ENCODE results near the gene ZNF423.

The ZNF423 gene

GRCh38 chr16:49496656-49497055, 359.3 kb downstream of the ZNF423 start:
- no peak for TF ChIP-seq CTCF (IDR thresholded peaks at IDR 0.05; ENCODE audit: low read depth, low read length)
- DNase-seq, result no peak
- Histone ChIP-seq H3K27ac (no peak overlapping the region), H3K9me3 (ENCODE audit: severe bottlenecking) (no peaks in the 10 kb centered on the region), H3K36me3 (no peaks in the 10 kb centered on the region), H3K4me3 (ENCODE audit: low read depth, low read length) (no peak overlapping the region), H3K27me3 (ENCODE audit: insufficient read depth, low read depth, severe bottlenecking) (no peaks in the 10 kb centered on the region)

GRCh38 chr16:49495596-49496355, 360.1 kb downstream of the ZNF423 start:
- H3K4me3 ChIP-seq (ENCODE audit: low read depth, low read length), result no peak overlapping the region
- no peaks in the 10 kb centered on the region for H3K27me3 ChIP-seq (ENCODE audit: insufficient read depth, low read depth, severe bottlenecking)
- H3K9me3 ChIP-seq (ENCODE audit: severe bottlenecking), result no peaks in the 10 kb centered on the region
- no peak for TF ChIP-seq CTCF (IDR thresholded peaks at IDR 0.05; ENCODE audit: low read depth, low read length)
- DNase-seq, result no peak
- H3K36me3 ChIP-seq, result no peaks in the 10 kb centered on the region
- no peak overlapping the region for H3K27ac ChIP-seq

GRCh38 chr16:49494891-49495566, 360.9 kb downstream of the ZNF423 start:
- no peak for DNase-seq
- H3K36me3 ChIP-seq, result no peaks in the 10 kb centered on the region
- TF ChIP-seq CTCF (IDR thresholded peaks at IDR 0.05; ENCODE audit: low read depth, low read length), result no peak
- no peak overlapping the region for H3K27ac ChIP-seq
- no peaks in the 10 kb centered on the region for H3K9me3 ChIP-seq (ENCODE audit: severe bottlenecking)
- H3K4me3 ChIP-seq (ENCODE audit: low read depth, low read length), result no peak overlapping the region
- H3K27me3 ChIP-seq (ENCODE audit: insufficient read depth, low read depth, severe bottlenecking), result no peaks in the 10 kb centered on the region

- H3K27ac ChIP-seq, result no peak overlapping the region
- H3K4me3 ChIP-seq (ENCODE audit: low read depth, low read length), result no peak overlapping the region
- no peak for DNase-seq
- no peak for TF ChIP-seq CTCF (IDR thresholded peaks at IDR 0.05; ENCODE audit: low read depth, low read length)
- H3K27me3 ChIP-seq (ENCODE audit: insufficient read depth, low read depth, severe bottlenecking), result no peaks in the 10 kb centered on the region
- H3K9me3 ChIP-seq (ENCODE audit: severe bottlenecking), result no peaks in the 10 kb centered on the region
- no peaks in the 10 kb centered on the region for H3K36me3 ChIP-seq
These were observed 361.4 kb downstream of the ZNF423 start for GRCh38 chr16:49494474-49494873.

GRCh38 chr16:49493836-49494235, 362.1 kb downstream of the ZNF423 start:
- Histone ChIP-seq H3K9me3 (ENCODE audit: severe bottlenecking) (no peaks in the 10 kb centered on the region), H3K36me3 (no peaks in the 10 kb centered on the region), H3K4me3 (ENCODE audit: low read depth, low read length) (no peak overlapping the region), H3K27ac (no peak overlapping the region), H3K27me3 (ENCODE audit: insufficient read depth, low read depth, severe bottlenecking) (no peaks in the 10 kb centered on the region)
- no peak for TF ChIP-seq CTCF (IDR thresholded peaks at IDR 0.05; ENCODE audit: low read depth, low read length)
- no peak for DNase-seq
